BJ (cell line): ENCODE results near the gene LRFN5. TPM values are rescaled to one million over a fixed set of nuclear protein-coding genes. Genes with fewer than 3 reads are reported as not detected.

Experiments
- CTCF ChIA-PET: fragments of 350-600 bp; formaldehyde crosslinking; extraction: SDS; loops from one replicate; lab custom pipeline; 2021; ENCODE audit warnings: antibody characterized with exemption, inconsistent platforms; lab: Yijun Ruan, JAX
- POLR2A ChIA-PET: fragments of 300-600 bp; sonication (Branson Sonifier 250); formaldehyde crosslinking; extraction: SDS; loops from one replicate; lab custom pipeline; 2021; ENCODE audit warnings: antibody characterized with exemption; lab: Charles Lee
- DNase-seq: peaks from one replicate; pipeline ENCODE4 v3.0.0-alpha.2; 2011; ENCODE audit warnings: low read depth
- H3K27me3 ChIP-seq: 2 replicates; pipeline ENCODE4 v1.6.0; 2011; ENCODE audit warnings: low read length; ENCODE audit not compliant: control insufficient read depth, insufficient read depth
- H3K36me3 ChIP-seq: 2 replicates; pipeline ENCODE4 v1.5.1; 2011; ENCODE audit warnings: low read length; ENCODE audit not compliant: control insufficient read depth, insufficient read depth
- H3K4me3 ChIP-seq: 2 replicates; pipeline ENCODE4 v1.5.1; 2011; ENCODE audit warnings: low read depth, mild to moderate bottlenecking, control low read depth, low read length
- polyA plus RNA-seq: library from polyadenylated mRNA; depleted of rRNA; stranded (reverse); fragments of >200 nt; gene quantifications from 2 replicates; pipeline ENCODE4 v1.2.3, GENCODE V29; 2011
- TF ChIP-seq, protein P1 (sequence below): IDR thresholded peaks from 2 replicates; pipeline ENCODE4 v1.5.1; 2011; ENCODE audit warnings: low read depth, mild to moderate bottlenecking, control low read depth, inconsistent platforms, low read length, moderate library complexity; ENCODE audit not compliant: insufficient read depth

Gene LRFN5
- polyA plus RNA-seq, 1 experiment: 0.05 TPM

DNA sequence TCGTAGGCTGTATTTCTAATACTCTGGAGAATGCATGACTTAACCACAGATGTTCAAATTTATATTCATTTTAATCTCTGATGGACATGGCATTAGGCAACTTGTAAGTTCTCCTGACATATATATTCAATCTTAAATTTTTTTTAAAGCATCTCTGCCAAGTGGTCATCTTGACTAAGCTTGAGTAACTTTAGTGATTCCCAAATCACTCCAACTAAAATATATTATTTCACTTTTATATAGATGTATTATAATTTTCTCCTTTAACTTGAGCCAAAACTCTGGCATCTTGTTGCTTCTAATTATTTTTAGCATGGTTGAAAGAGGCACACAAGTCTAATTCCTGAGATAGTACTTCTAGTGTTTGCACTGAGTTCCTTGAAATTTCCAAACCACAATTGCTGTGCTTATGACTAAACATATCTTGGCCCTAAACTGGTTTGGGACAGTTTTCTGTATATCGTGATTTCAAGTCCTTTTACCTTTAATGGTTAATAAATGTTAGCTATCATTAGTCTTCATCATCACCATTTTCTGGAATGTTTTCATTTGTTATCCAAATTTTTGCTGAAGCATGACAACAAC, 8.4 kb downstream of the LRFN5 start:
- ChIA-PET POLR2A (no interaction called here), CTCF (interaction anchor here (1.2 kb wide), 1 partner anchor 14 kb away, joined by 5 read pairs; no protein-coding TSS in a partner anchor)
- no peaks in the 10 kb centered on the region for H3K36me3 ChIP-seq
- 0 out of 2 replicates have a peak, but pooled peaks cover 2% of the 10 kb centered on the region for H3K27me3 ChIP-seq
- H3K4me3 ChIP-seq: no peak overlapping the region
- DNase-seq: no peak
- TF ChIP-seq, protein P1, sequence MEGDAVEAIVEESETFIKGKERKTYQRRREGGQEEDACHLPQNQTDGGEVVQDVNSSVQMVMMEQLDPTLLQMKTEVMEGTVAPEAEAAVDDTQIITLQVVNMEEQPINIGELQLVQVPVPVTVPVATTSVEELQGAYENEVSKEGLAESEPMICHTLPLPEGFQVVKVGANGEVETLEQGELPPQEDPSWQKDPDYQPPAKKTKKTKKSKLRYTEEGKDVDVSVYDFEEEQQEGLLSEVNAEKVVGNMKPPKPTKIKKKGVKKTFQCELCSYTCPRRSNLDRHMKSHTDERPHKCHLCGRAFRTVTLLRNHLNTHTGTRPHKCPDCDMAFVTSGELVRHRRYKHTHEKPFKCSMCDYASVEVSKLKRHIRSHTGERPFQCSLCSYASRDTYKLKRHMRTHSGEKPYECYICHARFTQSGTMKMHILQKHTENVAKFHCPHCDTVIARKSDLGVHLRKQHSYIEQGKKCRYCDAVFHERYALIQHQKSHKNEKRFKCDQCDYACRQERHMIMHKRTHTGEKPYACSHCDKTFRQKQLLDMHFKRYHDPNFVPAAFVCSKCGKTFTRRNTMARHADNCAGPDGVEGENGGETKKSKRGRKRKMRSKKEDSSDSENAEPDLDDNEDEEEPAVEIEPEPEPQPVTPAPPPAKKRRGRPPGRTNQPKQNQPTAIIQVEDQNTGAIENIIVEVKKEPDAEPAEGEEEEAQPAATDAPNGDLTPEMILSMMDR: no peak

- CTCF ChIA-PET: interaction anchor here (0.5 kb wide), 1 partner anchor 338 kb away, joined by 3 read pairs; no protein-coding TSS in a partner anchor
- Histone ChIP-seq H3K4me3 (no peak overlapping the region), H3K27me3 (no peaks in the 10 kb centered on the region), H3K36me3 (no peaks in the 10 kb centered on the region)
- no peak for DNase-seq
- TF ChIP-seq, protein P1: no peak
- POLR2A ChIA-PET: no interaction called here
Observed at GRCh38 chr14:41623736-41624135, 17.1 kb downstream of the LRFN5 start.

DNA sequence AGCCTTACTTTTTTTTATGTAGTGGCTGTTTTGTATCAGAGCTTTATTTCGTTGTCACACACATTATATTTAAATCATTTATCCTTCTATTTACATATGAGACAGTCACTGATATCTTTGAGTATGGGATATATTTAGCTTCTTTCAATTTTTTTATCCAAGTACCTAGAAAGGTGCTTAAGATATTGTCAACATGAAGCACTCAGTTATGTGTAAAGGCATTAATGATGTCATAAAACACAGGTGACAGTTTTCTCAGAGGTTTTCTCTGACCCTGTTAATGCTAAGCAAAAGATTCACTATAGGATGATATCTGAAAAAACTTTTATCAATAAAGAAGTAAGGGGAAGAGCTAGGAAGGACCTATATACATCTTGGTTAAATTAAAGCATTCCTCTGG, 23.2 kb downstream of the LRFN5 start:
- ChIA-PET CTCF (no interaction called here), POLR2A (no interaction called here)
- Histone ChIP-seq H3K27me3 (no peaks in the 10 kb centered on the region), H3K36me3 (no peaks in the 10 kb centered on the region), H3K4me3 (no peak overlapping the region)
- TF ChIP-seq, protein P1: no peak
- no peak for DNase-seq

- no peaks in the 10 kb centered on the region for H3K27me3 ChIP-seq
- TF ChIP-seq, protein P1: no peak
- no peak overlapping the region for H3K4me3 ChIP-seq
- no peaks in the 10 kb centered on the region for H3K36me3 ChIP-seq
- ChIA-PET CTCF (no interaction called here), POLR2A (no interaction called here)
- no peak for DNase-seq
Observed at GRCh38 chr14:41634286-41634685, 27.6 kb downstream of the LRFN5 start.

GRCh38 chr14:41636492-41637392, 30.1 kb downstream of the LRFN5 start:
- Histone ChIP-seq H3K27me3 (no peaks in the 10 kb centered on the region), H3K36me3 (no peaks in the 10 kb centered on the region), H3K4me3 (no peak overlapping the region)
- CTCF ChIA-PET: no interaction called here
- POLR2A ChIA-PET: no interaction called here
- DNase-seq: no peak
- TF ChIP-seq, protein P1: no peak
